Mesodermal cell (in vitro differentiated cells): ENCODE measurements around the gene METTL8.
"Not testable (repeated sequence)": the region's sequence is repeated elsewhere in the genome, so short reads cannot be mapped to it uniquely, and the experiment has no call there.

Experiments used
- H3K27ac ChIP-seq: 2 replicates; pipeline ENCODE4 v1.7.0; 2013; ENCODE audit warnings: mild to moderate bottlenecking, low read depth, low read length, moderate library complexity; ENCODE audit not compliant: severe bottlenecking
- H3K36me3 ChIP-seq: 2 replicates; pipeline ENCODE4 v1.7.1; 2013; ENCODE audit warnings: mild to moderate bottlenecking, low read length, moderate library complexity; ENCODE audit not compliant: control insufficient read depth, insufficient read depth
- H3K4me1 ChIP-seq: one replicate; pipeline ENCODE4 v1.7.1; 2013; ENCODE audit warnings: mild to moderate bottlenecking, low read length; ENCODE audit not compliant: insufficient read depth, control insufficient read depth, poor library complexity, severe bottlenecking
- H3K4me3 ChIP-seq: 2 replicates; pipeline ENCODE4 v1.7.0; 2013; ENCODE audit warnings: low read length, control low read depth, mild to moderate bottlenecking; ENCODE audit not compliant: insufficient read depth, poor library complexity, severe bottlenecking; ENCODE audit errors: extremely low read depth
- H3K9me3 ChIP-seq: 2 replicates; pipeline ENCODE4 v1.7.1; 2013; ENCODE audit warnings: mild to moderate bottlenecking, low read length, moderate library complexity; ENCODE audit not compliant: control insufficient read depth
- WGBS, 2 experiments: methylation state at CpG; one replicate each; pipeline ENCODE4 v1.1.5; 2013; ENCODE audit warnings: missing lambda C conversion rate in 2 of 2; ENCODE audit not compliant: insufficient coverage in 2 of 2; 5-methylcytosine and 5-hydroxymethylcytosine counted together

Gene METTL8

DNA sequence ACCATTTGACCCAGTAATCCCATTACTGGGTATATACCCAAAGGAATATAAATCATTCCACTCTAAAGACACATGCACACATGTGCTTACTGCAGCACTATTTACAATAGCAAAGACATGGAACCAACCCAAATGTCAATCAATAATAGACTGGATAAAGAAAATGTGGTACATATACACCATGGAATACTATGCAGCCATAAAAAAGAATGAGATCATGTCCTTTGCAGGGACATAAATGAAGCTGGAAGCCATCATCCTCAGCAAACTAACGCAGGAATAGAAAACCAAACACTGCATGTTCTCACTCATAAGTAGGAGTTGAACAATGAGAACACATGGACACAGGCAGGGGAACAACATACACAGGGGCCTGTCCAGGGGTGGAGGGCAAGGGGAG lies 51.6 kb downstream of the METTL8 start:
- H3K4me3 ChIP-seq, H3K36me3 ChIP-seq, H3K9me3 ChIP-seq, H3K4me1 ChIP-seq, H3K27ac ChIP-seq: not testable (repeated sequence)
- WGBS, 2 experiments: 83% methylated on average over 1 of the region's 1 CpG; no CpG with 5 or more reads in 1 of the 2 experiments

DNA sequence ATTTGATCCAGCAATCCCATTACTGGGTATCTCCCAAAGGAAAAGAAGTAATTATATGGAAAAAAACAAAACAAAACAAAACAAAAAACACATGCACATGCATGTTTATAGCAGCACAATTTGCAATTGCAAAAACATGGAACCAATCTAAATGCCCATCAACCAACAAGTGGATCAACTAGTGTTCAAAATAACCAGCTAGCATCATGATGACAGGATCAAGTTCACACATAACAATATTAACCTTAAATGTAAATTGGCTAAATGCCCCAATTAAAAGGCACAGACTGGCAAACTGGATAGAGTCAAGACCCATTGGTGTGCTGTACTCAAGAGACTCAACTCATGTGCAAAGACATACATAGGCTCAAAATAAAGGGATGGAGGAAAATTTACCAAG lies 55.9 kb downstream of the METTL8 start:
- not testable (repeated sequence) for H3K36me3 ChIP-seq, H3K4me3 ChIP-seq, H3K27ac ChIP-seq, H3K4me1 ChIP-seq, H3K9me3 ChIP-seq

DNA sequence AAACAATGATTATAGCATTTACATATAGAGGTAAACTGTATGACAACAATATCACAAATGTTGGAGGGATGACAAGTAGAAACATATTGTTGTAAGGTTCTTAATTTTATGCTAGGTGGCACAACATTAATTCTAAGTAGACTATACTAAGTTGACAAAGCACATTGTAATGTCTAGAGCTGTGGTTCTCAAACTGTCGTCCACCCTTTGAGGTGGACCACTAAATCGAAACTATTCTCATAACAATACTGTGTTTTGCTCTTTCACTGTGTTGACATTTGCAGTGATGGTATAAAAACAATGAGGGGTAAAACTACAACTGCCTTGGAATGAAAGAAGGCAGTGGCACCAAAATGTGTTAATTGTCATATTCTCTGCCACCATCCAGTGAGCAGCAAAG lies 66.1 kb downstream of the METTL8 start:
- Histone ChIP-seq H3K27ac (no peak overlapping the region), H3K36me3 (no peaks in the 10 kb centered on the region), H3K9me3 (no peaks in the 10 kb centered on the region), H3K4me1 (no peaks in the 10 kb centered on the region), H3K4me3 (no peak overlapping the region)
- WGBS, 2 experiments: no CpG with 5 or more reads among the region's 2 CpGs

DNA sequence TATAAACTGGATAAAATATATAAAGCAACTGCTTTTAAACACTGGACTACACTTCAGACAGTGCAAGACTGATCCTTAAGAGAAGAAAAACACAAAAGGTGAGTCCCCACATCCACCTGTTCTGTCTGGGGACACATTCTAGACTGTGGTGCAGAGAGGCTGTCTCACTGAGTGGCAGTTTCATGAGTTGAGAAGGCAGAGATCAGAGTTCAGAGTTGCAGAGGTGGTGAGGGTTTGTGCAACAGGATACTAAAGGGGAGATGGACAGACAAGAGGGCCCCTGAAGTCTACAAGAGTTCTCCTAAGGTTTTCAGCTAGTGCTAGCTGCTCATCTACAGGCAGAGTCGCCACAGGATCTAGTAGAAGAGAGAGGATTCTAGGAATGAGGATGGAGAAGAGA lies 68.0 kb downstream of the METTL8 start:
- Histone ChIP-seq H3K4me1 (peaks cover 4% of the 10 kb centered on the region), H3K36me3 (no peaks in the 10 kb centered on the region), H3K27ac (no peak overlapping the region), H3K9me3 (no peaks in the 10 kb centered on the region), H3K4me3 (no peak overlapping the region)
- 89 to 90% methylated on average over 1 of the region's 1 CpG for WGBS, 2 experiments

DNA sequence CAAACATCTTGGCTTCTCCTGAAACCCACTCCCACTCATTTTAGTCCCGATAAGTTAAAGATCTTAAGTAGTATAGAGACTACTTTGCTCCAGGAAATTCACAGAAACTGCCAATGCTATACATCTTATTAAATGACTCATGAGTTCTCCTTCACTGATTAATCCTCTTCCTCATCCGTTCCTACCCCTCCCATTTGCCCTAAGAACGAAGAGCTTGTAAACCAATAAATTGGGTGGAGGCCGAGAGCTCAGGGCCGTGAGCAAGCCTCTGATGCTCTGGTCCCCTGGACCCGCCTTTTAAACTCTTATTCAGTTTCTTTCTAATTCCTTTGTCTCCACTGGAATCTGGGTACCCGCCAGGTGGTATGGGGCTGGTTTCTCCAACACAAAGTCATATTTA lies 68.6 kb downstream of the METTL8 start:
- Histone ChIP-seq H3K4me1 (peaks cover 4% of the 10 kb centered on the region), H3K27ac (no peak overlapping the region), H3K9me3 (no peaks in the 10 kb centered on the region), H3K4me3 (no peak overlapping the region), H3K36me3 (no peaks in the 10 kb centered on the region)
- 90 to 92% methylated on average over 3 to 5 of the region's 7 CpGs for WGBS, 2 experiments

DNA sequence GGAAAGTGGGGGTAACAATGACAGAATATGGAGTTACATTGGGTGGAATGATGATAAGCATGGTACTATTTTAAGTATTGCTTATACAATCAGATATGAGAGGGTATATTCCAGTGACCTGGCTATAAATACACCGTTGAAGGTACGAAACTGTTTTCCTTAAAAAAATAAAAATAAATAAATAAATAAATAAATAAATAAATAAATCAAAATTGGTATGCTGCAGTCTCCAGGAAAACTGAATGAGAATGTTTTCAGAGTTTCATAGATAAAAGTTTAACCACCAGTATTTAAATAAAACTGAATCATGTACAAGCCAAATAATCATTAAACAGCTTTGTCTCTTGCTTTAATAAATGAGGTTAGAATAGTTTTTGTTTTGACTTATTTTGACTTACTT lies 71.4 kb downstream of the METTL8 start:
- Histone ChIP-seq H3K36me3 (peaks cover 4% of the 10 kb centered on the region), H3K4me3 (no peak overlapping the region), H3K27ac (no peak overlapping the region), H3K4me1 (peaks cover 4% of the 10 kb centered on the region), H3K9me3 (peaks cover 7% of the 10 kb centered on the region)
- WGBS, 2 experiments: no CpG with 5 or more reads among the region's 2 CpGs

DNA sequence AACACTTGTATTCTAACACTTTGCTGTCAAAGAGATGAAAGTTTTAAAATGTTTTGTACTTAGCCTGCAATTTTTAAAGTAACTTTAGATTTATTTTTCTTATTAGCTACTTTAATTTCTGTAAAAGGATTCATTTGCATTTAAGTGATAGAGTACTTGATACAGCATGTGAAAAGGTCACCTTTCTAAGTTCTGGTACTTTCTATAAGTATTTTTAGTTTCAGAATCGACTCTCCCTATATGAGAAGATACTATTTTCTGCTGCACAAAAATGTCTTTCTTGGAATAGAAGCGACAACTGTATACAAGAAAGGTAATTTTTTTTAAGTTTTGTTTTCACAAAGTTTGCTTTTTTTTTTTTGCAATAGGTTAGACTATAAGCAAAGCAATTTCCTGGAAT lies 72.9 kb downstream of the METTL8 start:
- no CpG with 5 or more reads among the region's 2 CpGs for WGBS, 2 experiments
- peaks cover 10% of the 10 kb centered on the region for H3K9me3 ChIP-seq
- H3K36me3 ChIP-seq: peaks cover 4% of the 10 kb centered on the region
- no peak overlapping the region for H3K27ac ChIP-seq
- H3K4me1 ChIP-seq: peaks cover 4% of the 10 kb centered on the region
- no peak overlapping the region for H3K4me3 ChIP-seq

DNA sequence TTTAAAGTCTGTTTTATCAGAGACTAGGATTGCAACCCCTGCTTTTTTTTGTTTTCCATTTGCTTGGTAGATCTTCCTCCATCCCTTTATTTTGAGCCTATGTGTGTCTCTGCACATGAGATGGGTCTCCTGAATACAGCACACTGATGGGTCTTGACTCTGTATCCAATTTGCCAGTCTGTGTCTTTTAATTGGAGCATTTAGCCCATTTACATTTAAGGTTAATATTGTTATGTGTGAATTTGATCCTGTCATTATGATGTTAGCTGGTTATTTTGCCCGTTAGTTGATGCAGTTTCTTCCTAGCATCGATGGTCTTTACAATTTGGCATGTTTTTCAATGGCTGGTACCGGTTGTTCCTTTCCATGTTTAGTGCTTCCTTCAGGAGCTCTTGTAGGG lies 80.0 kb downstream of the METTL8 start:
- H3K36me3 ChIP-seq, H3K4me1 ChIP-seq, H3K9me3 ChIP-seq, H3K27ac ChIP-seq, H3K4me3 ChIP-seq: not testable (repeated sequence)
- 73 to 95% methylated on average over 2 to 3 of the region's 3 CpGs for WGBS, 2 experiments

DNA sequence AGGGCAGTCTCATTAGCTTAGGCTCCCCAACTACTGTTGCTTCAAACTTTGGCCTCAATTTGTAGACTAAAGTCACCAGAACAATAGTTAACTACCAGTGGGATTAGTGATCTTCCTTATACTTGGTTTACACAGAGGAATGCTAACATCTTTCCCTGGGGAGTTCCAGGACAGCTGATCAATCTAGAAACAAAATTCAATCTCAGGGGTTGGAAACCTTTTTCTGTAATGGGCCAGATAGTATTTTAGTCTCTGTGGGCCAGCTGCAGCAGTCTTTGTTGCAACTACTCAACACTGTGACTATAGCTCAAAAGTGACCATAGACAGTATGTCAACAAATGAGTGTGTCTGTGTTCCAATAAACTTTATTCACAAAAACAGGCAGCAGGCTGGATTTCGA lies 85.7 kb downstream of the METTL8 start:
- no peak overlapping the region for H3K27ac ChIP-seq
- no peak overlapping the region for H3K4me3 ChIP-seq
- H3K36me3 ChIP-seq: no peaks in the 10 kb centered on the region
- WGBS, 2 experiments: 57 to 100% methylated on average over 1 of the region's 1 CpG
- H3K9me3 ChIP-seq: no peaks in the 10 kb centered on the region
- peaks cover 16% of the 10 kb centered on the region for H3K4me1 ChIP-seq

DNA sequence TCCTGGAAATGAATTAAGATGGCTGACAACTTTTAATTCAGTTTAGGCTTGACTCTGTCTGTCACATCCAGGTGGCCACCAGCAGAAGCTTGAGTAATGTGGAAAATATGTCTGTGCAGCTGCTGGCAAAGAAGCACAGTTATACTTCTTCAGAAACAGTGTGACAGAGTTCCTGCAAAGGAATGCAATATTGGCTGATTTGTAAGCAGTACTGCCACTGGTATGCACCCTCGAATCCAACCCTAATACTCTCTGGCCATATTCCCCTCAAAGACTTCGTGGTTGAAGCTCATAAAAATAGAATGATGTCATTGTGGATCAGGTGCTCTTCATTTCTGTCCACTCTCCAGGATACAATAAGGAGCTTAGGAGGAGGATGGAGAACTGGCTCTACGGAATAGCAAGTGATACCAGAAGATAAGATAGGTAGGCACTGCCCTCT lies 86.2 kb downstream of the METTL8 start:
- peaks cover 16% of the 10 kb centered on the region for H3K4me1 ChIP-seq
- 89 to 100% methylated on average over 1 of the region's 3 CpGs for WGBS, 2 experiments
- H3K9me3 ChIP-seq: no peaks in the 10 kb centered on the region
- no peak overlapping the region for H3K27ac ChIP-seq
- H3K4me3 ChIP-seq: no peak overlapping the region
- H3K36me3 ChIP-seq: no peaks in the 10 kb centered on the region

DNA sequence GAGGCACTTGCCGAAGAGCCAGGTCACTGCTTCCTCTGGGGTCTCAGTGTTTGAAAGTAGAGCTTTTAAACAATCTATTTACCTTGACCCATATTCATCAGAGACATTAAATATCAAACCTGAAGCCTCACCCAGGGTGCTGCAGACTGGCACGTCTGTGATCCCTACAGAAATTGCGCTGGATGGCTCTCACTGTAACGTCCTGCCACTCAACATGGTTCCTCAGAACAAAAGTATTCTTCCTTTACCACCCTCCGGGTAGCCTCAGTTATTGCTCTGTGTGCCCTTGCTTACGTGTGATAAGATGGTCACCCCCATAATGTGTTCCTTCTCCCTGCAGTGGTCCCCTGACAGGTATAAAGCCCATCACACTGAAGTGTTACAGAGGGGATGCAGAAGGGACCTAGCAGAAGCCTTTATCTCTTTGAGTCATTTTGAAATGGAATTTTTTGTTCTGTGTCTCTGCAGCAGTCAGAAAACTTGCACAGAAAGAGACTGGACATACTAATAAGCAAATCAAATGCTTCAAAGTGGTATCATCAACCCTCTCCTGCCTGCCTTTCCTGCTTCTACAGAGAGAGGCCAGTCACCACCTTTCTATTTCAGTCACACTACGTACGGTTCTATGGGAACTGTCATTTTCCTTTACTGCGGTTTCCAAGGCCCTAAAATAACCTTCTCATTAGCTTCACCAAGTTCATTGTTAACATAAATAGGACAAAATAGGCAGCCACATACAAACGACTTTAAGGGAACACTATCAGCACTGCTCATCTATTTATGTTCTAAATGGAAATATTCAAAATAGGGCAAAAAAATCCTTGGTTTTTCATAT lies 86.8 kb downstream of the METTL8 start:
- Histone ChIP-seq H3K4me3 (no peak overlapping the region), H3K27ac (peak overlapping the region; percentile 10), H3K4me1 (peaks cover 16% of the 10 kb centered on the region), H3K9me3 (no peaks in the 10 kb centered on the region), H3K36me3 (no peaks in the 10 kb centered on the region)
- 88 to 89% methylated on average over 7 to 8 of the region's 10 CpGs for WGBS, 2 experiments
